H1 (cell line): ENCODE measurements around the gene ZBTB44. TPM values are rescaled to one million over a fixed set of nuclear protein-coding genes. Genes with fewer than 3 reads are reported as not detected.

ENCODE experiments used
- CTCF ChIA-PET: fragments of 300-600 bp; sonication (Branson Sonifier 250); formaldehyde crosslinking; loops from one replicate; lab custom pipeline; 2021; ENCODE audit not compliant: partially characterized antibody; lab: Charles Lee
- POLR2A ChIA-PET: fragments of 300-600 bp; sonication (Branson Sonifier 250); formaldehyde crosslinking; loops from one replicate; lab custom pipeline; 2021; ENCODE audit warnings: inconsistent platforms; ENCODE audit not compliant: partially characterized antibody; lab: Charles Lee
- DNase-seq, 2 experiments: peaks; one replicate each; pipeline versions ENCODE4 v3.0.0 to v3.0.0-alpha.2; 2010 to 2022; ENCODE audit warnings: low spot score in 2 of 2, low read depth in 1 of 2, mixed read lengths in 1 of 2
- FAIRE-seq: peaks from 2 replicates; lab custom pipeline; 2011; peaks lifted over from hg19 to GRCh38; lab: Jason Lieb, UNC
- H2AFZ ChIP-seq: 2 replicates; pipeline ENCODE4 v1.8.1; 2012; ENCODE audit warnings: low read length, inconsistent platforms
- H2AK5ac ChIP-seq: 2 replicates; pipeline ENCODE4 v1.6.1; 2013; ENCODE audit warnings: low read depth, low read length
- H2BK120ac ChIP-seq: replicated peaks from 2 replicates; pipeline ENCODE3; 2013; ENCODE audit warnings: low read depth, low read length, inconsistent platforms
- H2BK12ac ChIP-seq: 2 replicates; pipeline ENCODE4 v1.6.1; 2013; ENCODE audit warnings: low read depth, low read length
- H2BK15ac ChIP-seq: 2 replicates; pipeline ENCODE4 v1.6.1; 2013; ENCODE audit warnings: low read length
- H2BK20ac ChIP-seq: 2 replicates; pipeline ENCODE4 v1.6.1; 2013; ENCODE audit warnings: low read length
- H2BK5ac ChIP-seq: 2 replicates; pipeline ENCODE4 v1.6.1; 2013; ENCODE audit warnings: low read depth, low read length
- H3K14ac ChIP-seq: 2 replicates; pipeline ENCODE4 v1.6.1; 2013; ENCODE audit warnings: inconsistent platforms; ENCODE audit not compliant: insufficient read length
- H3K18ac ChIP-seq: 2 replicates; pipeline ENCODE4 v1.6.1; 2013; ENCODE audit warnings: low read length; ENCODE audit errors: extremely low read depth
- H3K23ac ChIP-seq: 2 replicates; pipeline ENCODE4 v1.6.1; 2013; ENCODE audit warnings: inconsistent platforms; ENCODE audit not compliant: insufficient read length
- H3K23me2 ChIP-seq: 2 replicates; pipeline ENCODE4 v1.6.1; 2013; ENCODE audit warnings: low read depth, low read length
- H3K27ac ChIP-seq: 2 replicates; pipeline ENCODE4 v1.6.1; 2011; ENCODE audit warnings: low read depth, low read length, inconsistent platforms
- H3K27me3 ChIP-seq, 4 experiments: replicated peaks in 1 of 4; 1 replicate in 1 of 4; 2 replicates in 3 of 4; pipeline versions ENCODE4 v1.6.1 to v1.8.1; 2011 to 2013; ENCODE audit warnings: low read length in 3 of 4, mild to moderate bottlenecking in 3 of 4, inconsistent platforms in 2 of 4, mixed read lengths in 2 of 4, moderate library complexity in 1 of 4; ENCODE audit not compliant: control insufficient read depth in 3 of 4, insufficient read depth in 3 of 4; ENCODE audit errors: extremely low read depth in 1 of 4
- H3K36me3 ChIP-seq, 4 experiments: 2 replicates each; pipeline versions ENCODE4 v1.6.1 to v1.8.1; 2011 to 2013; ENCODE audit warnings: mild to moderate bottlenecking in 4 of 4, low read length in 3 of 4, moderate library complexity in 2 of 4, control low read depth in 1 of 4, inconsistent platforms in 1 of 4; ENCODE audit not compliant: insufficient read depth in 4 of 4, control insufficient read depth in 2 of 4
- H3K4ac ChIP-seq: replicated peaks from 2 replicates; pipeline ENCODE3; 2013; ENCODE audit warnings: low read length, low read depth, mixed read lengths, inconsistent platforms; ENCODE audit not compliant: insufficient read length
- H3K4me1 ChIP-seq, 4 experiments: replicated peaks in 1 of 4; 1 replicate in 1 of 4; 2 replicates in 3 of 4; pipeline versions ENCODE4 v1.6.1 to v1.8.1; 2011 to 2013; ENCODE audit warnings: low read length in 3 of 4, inconsistent platforms in 2 of 4, mixed read lengths in 1 of 4; ENCODE audit not compliant: insufficient read depth in 4 of 4, control insufficient read depth in 3 of 4
- H3K4me2 ChIP-seq, 2 experiments: 2 replicates each; pipeline versions ENCODE4 v1.6.1 to v1.8.1; 2011 to 2013; ENCODE audit warnings: low read depth in 2 of 2, low read length in 2 of 2, control low read depth in 1 of 2, inconsistent platforms in 1 of 2, mild to moderate bottlenecking in 1 of 2; ENCODE audit not compliant: insufficient read depth in 1 of 2
- H3K4me3 ChIP-seq, 4 experiments: fragments of 200-600, 300-600 bp in 1 of 4; sonication (generic), shearing (Covaris generic), sonication (Bioruptor Twin) in 1 of 4; 2 replicates each; pipeline versions ENCODE4 v1.5.1 to v1.8.1; 2011 to 2016; ENCODE audit warnings: low read length in 4 of 4, low read depth in 3 of 4, control low read depth in 2 of 4, inconsistent platforms in 2 of 4, mild to moderate bottlenecking in 2 of 4, mixed read lengths in 1 of 4, moderate library complexity in 1 of 4; ENCODE audit not compliant: insufficient read depth in 2 of 4; ENCODE audit errors: extremely low read depth in 1 of 4
- H3K56ac ChIP-seq: replicated peaks from 2 replicates; pipeline ENCODE3; 2013; ENCODE audit warnings: low read depth, mild to moderate bottlenecking, mixed read lengths, low read length, inconsistent platforms; ENCODE audit not compliant: insufficient read length
- H3K79me1 ChIP-seq: 2 replicates; pipeline ENCODE4 v1.6.1; 2013; ENCODE audit warnings: low read depth, low read length, control low read depth
- H3K79me2 ChIP-seq, 2 experiments: 2 replicates each; pipeline versions ENCODE4 v1.6.1 to v1.8.1; 2012 to 2013; ENCODE audit warnings: low read length in 2 of 2, mild to moderate bottlenecking in 2 of 2, inconsistent platforms in 1 of 2; ENCODE audit not compliant: insufficient read depth in 2 of 2, control insufficient read depth in 1 of 2
- H3K9ac ChIP-seq, 4 experiments: replicated peaks in 1 of 4; 1 replicate in 1 of 4; 2 replicates in 3 of 4; pipeline versions ENCODE4 v1.6.1 to v1.8.1; 2011 to 2013; ENCODE audit warnings: low read depth in 3 of 4, low read length in 3 of 4, control low read depth in 2 of 4, mild to moderate bottlenecking in 2 of 4, moderate library complexity in 2 of 4, inconsistent platforms in 1 of 4; ENCODE audit errors: extremely low read depth in 1 of 4
- H3K9me3 ChIP-seq, 2 experiments: 2 replicates each; pipeline versions ENCODE4 v1.6.1 to v1.8.1; 2012 to 2013; ENCODE audit warnings: mild to moderate bottlenecking in 2 of 2, moderate library complexity in 2 of 2, control low read depth in 1 of 2, inconsistent platforms in 1 of 2, low read depth in 1 of 2, low read length in 1 of 2, mixed read lengths in 1 of 2; ENCODE audit not compliant: insufficient read depth in 2 of 2
- H4K20me1 ChIP-seq, 2 experiments: replicated peaks in 1 of 2; 2 replicates each; pipeline versions ENCODE3 to v1.8.1; 2011 to 2013; ENCODE audit warnings: inconsistent platforms in 2 of 2, low read length in 2 of 2, mild to moderate bottlenecking in 1 of 2; ENCODE audit not compliant: insufficient read depth in 2 of 2, control insufficient read depth in 1 of 2
- H4K5ac ChIP-seq: 2 replicates; pipeline ENCODE4 v1.6.1; 2013; ENCODE audit warnings: low read length, low read depth, mixed read lengths, inconsistent platforms; ENCODE audit not compliant: insufficient read length
- H4K8ac ChIP-seq: 2 replicates; pipeline ENCODE4 v1.8.0; 2013; ENCODE audit warnings: mild to moderate bottlenecking, moderate library complexity, low read length, inconsistent platforms; ENCODE audit not compliant: insufficient read depth; ENCODE audit errors: extremely low read depth
- H4K91ac ChIP-seq: replicated peaks from 2 replicates; pipeline ENCODE3; 2013; ENCODE audit warnings: low read length, mixed read lengths, inconsistent platforms; ENCODE audit not compliant: insufficient read length
- CHD2 ChIP-seq: IDR thresholded peaks from 2 replicates; pipeline ENCODE4 v1.6.1; 2012; ENCODE audit warnings: low read length, improper control_type of control experiment
- HDAC6 ChIP-seq: IDR thresholded peaks from one replicate; pipeline ENCODE4 v1.7.1; 2012; ENCODE audit warnings: low read depth, mild to moderate bottlenecking, inconsistent platforms, low read length, moderate library complexity
- KDM4A ChIP-seq: IDR thresholded peaks from one replicate; pipeline ENCODE4 v1.7.1; 2012; ENCODE audit warnings: low read depth, mild to moderate bottlenecking, moderate library complexity, low read length, inconsistent platforms; ENCODE audit not compliant: severe bottlenecking
- KDM5A ChIP-seq: fragments of 200-600 bp; IDR thresholded peaks from 2 replicates; pipeline ENCODE4 v1.7.1; 2012; ENCODE audit warnings: mild to moderate bottlenecking, low read length, inconsistent platforms, mixed read lengths
- MAFK ChIP-seq: IDR thresholded peaks from 2 replicates; pipeline ENCODE4 v1.6.1; 2012; ENCODE audit warnings: low read depth, mild to moderate bottlenecking, improper control_type of control experiment, low read length
- POLR2AphosphoS5 ChIP-seq: IDR thresholded peaks from 2 replicates; pipeline ENCODE4 v1.6.1; 2011; ENCODE audit warnings: low read depth, low read length
- POU5F1 ChIP-seq: IDR thresholded peaks from 2 replicates; pipeline ENCODE4 v1.6.1; 2011; ENCODE audit warnings: low read depth, mild to moderate bottlenecking, low read length, moderate library complexity
- RBBP5 ChIP-seq: IDR thresholded peaks from 2 replicates; pipeline ENCODE4 v1.7.1; 2012; ENCODE audit warnings: low read depth, mild to moderate bottlenecking, inconsistent platforms, low read length, moderate library complexity, borderline replicate concordance
- TAF1 ChIP-seq: IDR thresholded peaks from 2 replicates; pipeline ENCODE4 v1.6.1; 2011; ENCODE audit warnings: mild to moderate bottlenecking, low read depth, low read length
- WGBS, 2 experiments: shearing (Covaris generic) in 1 of 2; methylation state at CpG; one replicate each; pipeline versions ENCODE4 v1.1.6 to v1.1.7; 2013 to 2015; ENCODE audit warnings: low lambda C conversion rate in 2 of 2, mixed read lengths in 2 of 2, inconsistent platforms in 1 of 2, low coverage in 1 of 2, missing lambda C conversion rate in 1 of 2; ENCODE audit not compliant: insufficient replicate concordance in 2 of 2, insufficient coverage in 1 of 2, insufficient read length in 1 of 2; ENCODE audit errors: extremely low coverage in 1 of 2, missing lambda C conversion rate in 1 of 2; 5-methylcytosine and 5-hydroxymethylcytosine counted together
- polyA plus RNA-seq, 7 experiments: library from polyadenylated mRNA; depleted of rRNA in 3 of 7; stranded (reverse) in 5 of 7; unstranded in 2 of 7; fragments of >200 nt in 5 of 7; fragments of 200-250 nt in 2 of 7; gene quantifications; 1 replicate in 5 of 7; 2 replicates in 1 of 7; 4 replicates in 1 of 7; pipeline versions ENCODE4 v1.2.1 to v1.2.3, GENCODE V29; 2011 to 2013; ENCODE audit warnings: missing spikeins in 2 of 7, mixed read lengths in 2 of 7
- total RNA-seq: library from RNA; stranded (reverse); fragmentation: NEBNext Ultra II Directional; extraction: Animal tissue kit (Norgen Biotek cat#: 25700); gene quantifications from 2 replicates; pipeline ENCODE4 v1.2.1, GENCODE V29; 2021

Gene ZBTB44
- total and polyA plus RNA-seq, 2 of the 8 experiments (the other 6 are each of a cell fraction or from before 2014, with no cell fraction given) = 37.2 to 158 TPM

- no peak overlapping the region for H4K5ac ChIP-seq
- FAIRE-seq (no peak), DNase-seq (peak in 1 of 2 experiments; percentile 17)
- H2BK15ac ChIP-seq = no peak overlapping the region
- no peak overlapping the region for H2BK20ac ChIP-seq
- H3K79me1 ChIP-seq = no peaks in the 10 kb centered on the region
- TF ChIP-seq RBBP5 (no peak), POLR2AphosphoS5 (no peak), TAF1 (no peak), HDAC6 (no peak), POU5F1 (no peak), CHD2 (no peak), KDM5A (no peak), KDM4A (no peak), MAFK (no peak)
- no peaks in the 10 kb centered on the region for H3K27me3 ChIP-seq
- no peak overlapping the region for H3K4me2 ChIP-seq
- H3K4me1 ChIP-seq = peaks cover 0 to 4% (median 1%) of the 10 kb centered on the region in 4 experiments; a peak in 5 of 7 replicates
- no peaks in the 10 kb centered on the region for H3K9me3 ChIP-seq
- no peak overlapping the region for H4K91ac ChIP-seq
- no peak overlapping the region for H3K4ac ChIP-seq
- no peak overlapping the region for H2AK5ac ChIP-seq
- ChIA-PET POLR2A (interaction anchor here (1.3 kb wide), 1 partner anchor 10 kb away, joined by 3 read pairs; no protein-coding TSS in a partner anchor), CTCF (interaction anchor here (1.1 to 2.5 kb wide), 4 partner anchors 206 to 651 kb away, joined by 3 to 9 read pairs (median 4); no protein-coding TSS in a partner anchor)
- no peaks in the 10 kb centered on the region; a peak in 1 of 8 replicates for H3K36me3 ChIP-seq
- no peak overlapping the region for H3K56ac ChIP-seq
- no peak overlapping the region for H3K27ac ChIP-seq
- 92% methylated on average over 3 of the region's 3 CpGs; no CpG with 5 or more reads in 1 of the 2 experiments for WGBS, 2 experiments
- H2BK5ac ChIP-seq = no peak overlapping the region
- H2BK12ac ChIP-seq = no peak overlapping the region
- H2AFZ ChIP-seq = no peak overlapping the region
- no peak overlapping the region for H3K23ac ChIP-seq
- H2BK120ac ChIP-seq = no peak overlapping the region
- no peaks in the 10 kb centered on the region for H3K79me2 ChIP-seq
- H3K14ac ChIP-seq = no peak overlapping the region
- no peak overlapping the region for H4K8ac ChIP-seq
- no peak overlapping the region for H3K4me3 ChIP-seq
- no peak overlapping the region for H3K9ac ChIP-seq
- H3K18ac ChIP-seq = no peak overlapping the region
- H3K23me2 ChIP-seq = no peaks in the 10 kb centered on the region
- H4K20me1 ChIP-seq = peaks cover 0 to 3% of the 10 kb centered on the region in 2 experiments
Observed at GRCh38 chr11:130211144-130211543, 103.6 kb downstream of the ZBTB44 start.
